ENCODE measurements around the gene CCL17. TPM values are rescaled to one million over a fixed set of nuclear protein-coding genes. Genes with fewer than 3 reads are reported as not detected.

Gene CCL17
- total RNA-seq, 1 donor from 2014 or later = not detected

- Histone ChIP-seq H3K27me3 (no peaks in the 10 kb centered on the region), H3K4me1 (peaks cover 26% of the 10 kb centered on the region), H3K9me3 (no peaks in the 10 kb centered on the region), H3K36me3 (no peaks in the 10 kb centered on the region), H3K4me3 (no peak overlapping the region), H3K27ac (no peak overlapping the region)
- TF ChIP-seq CTCF (IDR thresholded peaks at IDR 0.05) (no peak), POLR2A (IDR thresholded peaks at IDR 0.05) (no peak), POLR2AphosphoS5 (IDR thresholded peaks at IDR 0.05; ENCODE audit: insufficient read depth in 1 of 2, low read depth in 1 of 2) (no peak)
- intact Hi-C loops (cut with DNase I) = no loop called here
- DNase-seq (ENCODE audit: extremely low spot score in 2 of 2) = no peak
These were observed 11.5 kb downstream of the CCL17 start for GRCh38 chr16:57416084-57416483.

GRCh38 chr16:57419506-57419905 is 14.9 kb downstream of the CCL17 start:
- no peaks in the 10 kb centered on the region for H3K27me3 ChIP-seq
- peak overlapping the region; percentile 12 for H3K27ac ChIP-seq
- H3K9me3 ChIP-seq = no peaks in the 10 kb centered on the region
- intact Hi-C loops (cut with DNase I) = loop anchor here (2.0 kb wide), 1 partner anchor 119 kb away; no protein-coding TSS in a partner anchor
- no peaks in the 10 kb centered on the region for H3K36me3 ChIP-seq
- TF ChIP-seq POLR2AphosphoS5 (IDR thresholded peaks at IDR 0.05; ENCODE audit: insufficient read depth in 1 of 2, low read depth in 1 of 2) = no peak
- no peak for TF ChIP-seq CTCF (IDR thresholded peaks at IDR 0.05)
- TF ChIP-seq POLR2A (IDR thresholded peaks at IDR 0.05) = no peak
- peaks cover 37% of the 10 kb centered on the region for H3K4me1 ChIP-seq
- H3K4me3 ChIP-seq = no peak overlapping the region
- DNase-seq (ENCODE audit: extremely low spot score in 2 of 2) = no peak

GRCh38 chr16:57422026-57422944 is 17.7 kb downstream of the CCL17 start:
- H3K4me3 ChIP-seq = no peak overlapping the region
- H3K27ac ChIP-seq = peak overlapping the region; percentile 20
- H3K27me3 ChIP-seq = no peaks in the 10 kb centered on the region
- peaks cover 27% of the 10 kb centered on the region for H3K4me1 ChIP-seq
- no peak for DNase-seq (ENCODE audit: extremely low spot score in 2 of 2)
- TF ChIP-seq POLR2A (IDR thresholded peaks at IDR 0.05) (no peak), CTCF (IDR thresholded peaks at IDR 0.05) (peak; percentile 3 to 63 (median 41))
- no peaks in the 10 kb centered on the region for H3K9me3 ChIP-seq
- no peaks in the 10 kb centered on the region for H3K36me3 ChIP-seq
- intact Hi-C loops (cut with DNase I) = loop anchor here (10.0 kb wide), 1 partner anchor 93 kb away; no protein-coding TSS in a partner anchor

- peaks cover 0 to 2% of the 10 kb centered on the region in 2 donors for H3K36me3 ChIP-seq
- H3K27ac ChIP-seq = no peak overlapping the region
- H3K4me3 ChIP-seq = no peak overlapping the region
- TF ChIP-seq POLR2A (IDR thresholded peaks at IDR 0.05) (no peak), CTCF (IDR thresholded peaks at IDR 0.05) (no peak), POLR2AphosphoS5 (IDR thresholded peaks at IDR 0.05; ENCODE audit: insufficient read depth in 1 of 2, low read depth in 1 of 2) (no peak)
- no peaks in the 10 kb centered on the region for H3K9me3 ChIP-seq
- peaks cover 22% of the 10 kb centered on the region for H3K4me1 ChIP-seq
- intact Hi-C loops (cut with DNase I) = loop anchor here (10.0 kb wide), 1 partner anchor 92 kb away; no protein-coding TSS in a partner anchor
- no peak for DNase-seq (ENCODE audit: extremely low spot score in 2 of 2)
- H3K27me3 ChIP-seq = no peaks in the 10 kb centered on the region
These were observed 18.6 kb downstream of the CCL17 start for GRCh38 chr16:57423152-57423551.

- DNase-seq (ENCODE audit: extremely low spot score in 2 of 2) = no peak
- Histone ChIP-seq H3K9me3 (no peaks in the 10 kb centered on the region), H3K4me1 (peaks cover 11% of the 10 kb centered on the region), H3K27me3 (no peaks in the 10 kb centered on the region), H3K4me3 (no peak overlapping the region), H3K36me3 (peaks cover 0 to 13% of the 10 kb centered on the region in 2 donors), H3K27ac (no peak overlapping the region)
- intact Hi-C loops (cut with DNase I) = loop anchor here (10.0 kb wide), 1 partner anchor 90 kb away; no protein-coding TSS in a partner anchor
- no peak for TF ChIP-seq CTCF (IDR thresholded peaks at IDR 0.05)
- no peak for TF ChIP-seq POLR2AphosphoS5 (IDR thresholded peaks at IDR 0.05; ENCODE audit: insufficient read depth in 1 of 2, low read depth in 1 of 2)
- no peak for TF ChIP-seq POLR2A (IDR thresholded peaks at IDR 0.05)
These were observed 20.0 kb downstream of the CCL17 start for GRCh38 chr16:57424583-57424982.

All from vagina (tissue), 2 donors.